WERI-Rb-1 (cell line): ENCODE data around the gene TAF6L.
A peak's percentile ranks its signal among the peaks of the same experiment; 100 is the strongest.

Experiments
- DNase-seq: peaks from one replicate; pipeline ENCODE4 v3.0.0-alpha.2; 2020
- H3K27ac ChIP-seq: fragments of 250-450 bp; sonication (Bioruptor Pico); 2 replicates; pipeline ENCODE4 v1.5.1; 2020; ENCODE audit warnings: mild to moderate bottlenecking, moderate library complexity
- H3K27me3 ChIP-seq: fragments of 250-450 bp; sonication (Bioruptor Pico); 2 replicates; pipeline ENCODE4 v1.5.1; 2021; ENCODE audit warnings: mild to moderate bottlenecking, low read depth, moderate library complexity; ENCODE audit not compliant: insufficient read depth, severe bottlenecking
- H3K36me3 ChIP-seq: fragments of 250-450 bp; sonication (Bioruptor Pico); 2 replicates; pipeline ENCODE4 v1.5.1; 2020; ENCODE audit warnings: mild to moderate bottlenecking, moderate library complexity
- H3K4me3 ChIP-seq: 2 replicates; pipeline ENCODE4 v1.5.1; 2011; ENCODE audit warnings: low read depth, mild to moderate bottlenecking, control low read depth, low read length
- H3K9me3 ChIP-seq: fragments of 250-450 bp; sonication (Bioruptor Pico); 2 replicates; pipeline ENCODE4 v1.5.1; 2021; ENCODE audit warnings: mild to moderate bottlenecking, moderate library complexity; ENCODE audit not compliant: severe bottlenecking
- CTCF ChIP-seq: IDR thresholded peaks from 2 replicates; pipeline ENCODE4 v1.5.1; 2011; ENCODE audit warnings: low read depth, mild to moderate bottlenecking, control low read depth, inconsistent platforms, low read length

TAF6L gene

DNA sequence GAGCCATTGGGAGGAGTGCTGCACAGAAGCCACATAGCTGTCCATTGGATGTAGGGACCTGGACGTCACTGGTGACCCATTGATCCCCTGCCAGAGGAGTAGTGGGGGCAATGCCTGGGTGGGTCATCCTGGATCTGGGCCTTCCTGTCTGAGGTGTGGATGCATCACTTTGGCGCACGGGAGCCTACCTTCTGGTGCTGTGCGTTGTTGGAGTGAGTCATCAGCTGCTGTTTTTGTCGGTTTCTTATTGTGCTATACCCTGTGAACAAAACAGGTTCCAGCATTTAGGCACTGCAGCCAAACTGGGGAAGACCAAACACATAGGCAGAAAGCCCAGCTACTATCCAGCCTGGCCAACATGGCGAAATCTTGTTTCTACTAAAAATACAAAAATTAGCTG, 3.2 kb downstream of the TAF6L start:
- Histone ChIP-seq H3K27ac (no peak overlapping the region), H3K9me3 (no peaks in the 10 kb centered on the region), H3K27me3 (no peaks in the 10 kb centered on the region), H3K4me3 (no peak overlapping the region), H3K36me3 (peaks cover 45% of the 10 kb centered on the region)
- DNase-seq = no peak
- no peak for TF ChIP-seq CTCF

DNA sequence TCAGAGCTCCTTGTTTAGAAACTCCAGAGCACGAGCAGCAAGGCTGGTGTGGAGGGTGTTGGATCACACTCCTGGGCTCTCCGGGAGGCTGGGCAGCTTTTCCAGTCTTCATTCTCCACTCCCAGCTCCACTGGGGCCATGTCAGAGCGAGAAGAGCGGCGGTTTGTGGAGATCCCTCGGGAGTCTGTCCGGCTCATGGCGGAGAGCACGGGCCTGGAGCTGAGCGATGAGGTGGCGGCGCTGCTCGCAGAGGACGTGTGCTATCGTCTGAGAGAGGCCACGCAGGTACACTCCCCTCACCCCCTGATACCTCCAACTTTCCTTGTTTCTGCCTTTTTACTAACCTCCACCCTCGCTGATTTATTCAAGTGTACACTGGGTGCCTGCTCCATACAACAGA, 4.5 kb downstream of the TAF6L start:
- TF ChIP-seq CTCF = no peak
- no peak overlapping the region for H3K27ac ChIP-seq
- peaks cover 51% of the 10 kb centered on the region for H3K36me3 ChIP-seq
- no peaks in the 10 kb centered on the region for H3K9me3 ChIP-seq
- no peak overlapping the region for H3K4me3 ChIP-seq
- no peaks in the 10 kb centered on the region for H3K27me3 ChIP-seq
- no peak for DNase-seq

DNA sequence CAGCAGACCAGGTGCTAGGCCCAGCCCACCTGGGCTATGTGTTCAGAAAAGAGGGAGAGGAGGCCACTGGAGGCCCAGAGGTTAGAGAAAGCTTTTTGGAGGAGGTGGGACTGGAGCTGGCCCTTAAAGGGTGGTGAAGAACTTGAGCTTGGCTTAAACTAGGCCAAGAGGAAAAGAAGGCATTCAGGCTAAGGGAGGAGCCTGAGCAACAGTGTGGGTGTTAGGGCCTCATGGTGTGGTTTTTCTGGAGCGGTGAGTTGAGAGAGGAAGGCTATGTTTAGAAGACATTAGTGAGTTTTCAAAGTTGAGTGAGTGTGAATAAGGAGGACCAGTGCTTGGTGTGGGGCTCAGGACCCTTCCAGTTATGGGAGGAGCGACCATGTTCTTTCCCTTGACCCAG, 6.2 kb downstream of the TAF6L start:
- no peak overlapping the region for H3K27ac ChIP-seq
- H3K36me3 ChIP-seq = peaks cover 54% of the 10 kb centered on the region
- no peak for DNase-seq
- TF ChIP-seq CTCF = no peak
- no peaks in the 10 kb centered on the region for H3K9me3 ChIP-seq
- H3K27me3 ChIP-seq = no peaks in the 10 kb centered on the region
- H3K4me3 ChIP-seq = no peak overlapping the region

DNA sequence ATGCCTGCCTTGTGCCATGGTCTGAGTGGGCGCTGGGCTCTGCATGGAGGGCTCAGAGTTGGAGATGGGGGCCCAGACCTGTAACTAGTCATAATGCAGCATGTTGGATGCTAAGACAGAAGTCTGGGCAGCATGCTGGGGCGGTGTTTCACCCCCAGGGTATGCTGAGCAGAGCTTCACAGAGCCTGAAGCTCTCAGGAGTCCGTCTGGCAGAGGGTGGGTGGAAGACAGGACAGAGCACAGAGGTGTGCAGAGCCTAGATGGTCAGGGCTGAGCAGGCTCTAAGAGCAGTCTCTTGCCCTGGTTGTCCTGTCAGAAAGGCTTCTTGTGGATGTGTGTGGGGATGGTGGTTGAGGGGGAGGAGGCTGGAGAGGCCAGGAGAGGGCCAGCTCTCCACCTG, 7.2 kb downstream of the TAF6L start:
- Histone ChIP-seq H3K36me3 (peaks cover 57% of the 10 kb centered on the region), H3K9me3 (no peaks in the 10 kb centered on the region), H3K27ac (no peak overlapping the region), H3K4me3 (no peak overlapping the region), H3K27me3 (no peaks in the 10 kb centered on the region)
- no peak for TF ChIP-seq CTCF
- no peak for DNase-seq

DNA sequence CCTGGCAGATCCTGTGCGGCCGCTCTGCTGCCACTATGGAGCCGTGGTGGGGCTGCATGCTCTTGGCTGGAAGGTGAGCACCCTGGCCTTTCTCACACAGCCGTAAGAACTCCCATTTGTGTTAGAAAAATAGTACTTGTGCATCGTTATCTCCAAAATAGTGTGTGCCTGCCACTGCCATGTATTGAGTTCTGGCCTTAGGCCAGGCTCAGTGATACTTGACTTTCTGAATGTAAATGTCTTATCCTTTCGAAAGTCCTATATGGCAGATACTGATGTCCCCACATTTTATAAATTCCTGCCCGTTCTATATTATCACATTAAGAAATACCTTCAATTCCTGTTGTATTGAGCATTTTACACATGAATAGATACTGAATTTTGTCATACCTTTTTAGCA, 11.6 kb downstream of the TAF6L start:
- Histone ChIP-seq H3K36me3 (peaks cover 52% of the 10 kb centered on the region), H3K4me3 (no peak overlapping the region), H3K27ac (no peak overlapping the region), H3K9me3 (no peaks in the 10 kb centered on the region), H3K27me3 (no peaks in the 10 kb centered on the region)
- no peak for TF ChIP-seq CTCF
- DNase-seq = no peak

DNA sequence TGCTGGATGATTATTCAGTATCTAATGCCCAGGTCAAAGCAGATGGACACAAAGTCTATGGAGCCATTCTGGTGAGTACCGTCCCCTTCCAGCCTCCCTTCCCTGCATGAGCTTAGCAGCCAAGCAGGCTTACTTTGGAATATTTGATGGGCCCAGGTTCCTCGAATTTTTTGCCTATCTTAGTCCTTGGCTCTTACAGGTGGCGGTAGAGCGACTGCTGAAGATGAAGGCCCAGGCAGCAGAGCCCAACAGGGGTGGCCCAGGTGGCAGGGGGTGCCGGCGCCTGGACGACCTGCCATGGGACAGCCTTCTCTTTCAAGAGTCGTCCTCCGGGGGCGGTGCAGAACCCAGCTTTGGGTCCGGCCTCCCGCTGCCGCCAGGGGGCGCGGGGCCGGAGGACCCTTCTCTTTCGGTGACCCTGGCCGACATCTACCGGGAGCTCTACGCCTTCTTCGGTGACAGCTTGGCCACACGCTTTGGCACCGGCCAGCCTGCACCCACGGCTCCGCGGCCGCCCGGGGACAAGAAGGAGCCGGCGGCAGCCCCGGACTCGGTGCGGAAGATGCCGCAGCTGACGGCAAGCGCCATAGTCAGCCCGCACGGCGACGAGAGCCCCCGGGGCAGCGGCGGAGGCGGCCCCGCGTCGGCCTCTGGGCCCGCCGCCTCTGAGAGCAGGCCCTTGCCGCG, 15.3 kb downstream of the TAF6L start:
- peak; percentile 98 for TF ChIP-seq CTCF
- Histone ChIP-seq H3K4me3 (peak overlapping the region; percentile 91), H3K27me3 (no peaks in the 10 kb centered on the region), H3K9me3 (no peaks in the 10 kb centered on the region), H3K36me3 (peaks cover 57% of the 10 kb centered on the region), H3K27ac (peak overlapping the region; percentile 89)
- peak; percentile 90 for DNase-seq
